ENCODE results near the gene EIPR1.

EIPR1 gene

GRCh38 chr2:3139906-3140305 is 237.7 kb downstream of the EIPR1 start:
- DNase-seq, result no peak
